Common myeloid progenitor, CD34-positive (primary cell): ENCODE data around the gene SNCAIP.
"Not testable (repeated sequence)": the region's sequence is repeated elsewhere in the genome, so short reads cannot be mapped to it uniquely, and the experiment has no call there.

Experiments
- CTCF ChIA-PET: fragments of 350-600 bp; sonication (Branson Sonifier 250); formaldehyde crosslinking; loops from one replicate; lab custom pipeline; 2021; ENCODE audit warnings: antibody characterized with exemption; lab: Charles Lee
- POLR2A ChIA-PET: fragments of 350-600 bp; sonication (Branson Sonifier 250); formaldehyde crosslinking; loops from one replicate; lab custom pipeline; 2021; ENCODE audit warnings: antibody characterized with exemption; lab: Charles Lee
- DNase-seq, 3 donors: peaks; one replicate each; pipeline versions ENCODE4 v3.0.0 to v3.0.0-alpha.2; 2013
- H3K27ac ChIP-seq, 2 experiments: 1 replicate in 1 of 2; 2 replicates in 1 of 2; pipeline ENCODE4 v1.7.0; 2013; ENCODE audit warnings: inconsistent platforms in 2 of 2, low read length in 2 of 2, mild to moderate bottlenecking in 2 of 2, low read depth in 1 of 2, moderate library complexity in 1 of 2; ENCODE audit not compliant: severe bottlenecking in 2 of 2, insufficient read depth in 1 of 2, poor library complexity in 1 of 2
- H3K27me3 ChIP-seq, 5 experiments: replicated peaks in 2 of 5; 1 replicate in 3 of 5; 2 replicates in 2 of 5; pipeline versions ENCODE4 v1.6.1 to v1.7.0; 2013; ENCODE audit warnings: low read length in 4 of 5, mild to moderate bottlenecking in 2 of 5, moderate library complexity in 2 of 5, inconsistent platforms in 1 of 5; ENCODE audit not compliant: insufficient read depth in 5 of 5, control insufficient read depth in 4 of 5
- H3K36me3 ChIP-seq, 4 experiments: 1 replicate in 2 of 4; 2 replicates in 2 of 4; pipeline versions ENCODE4 v1.6.1 to v1.7.0; 2013; ENCODE audit warnings: low read length in 3 of 4, control low read depth in 1 of 4, mild to moderate bottlenecking in 1 of 4; ENCODE audit not compliant: control insufficient read depth in 4 of 4, insufficient read depth in 4 of 4
- H3K4me1 ChIP-seq, 4 experiments: 1 replicate in 3 of 4; 2 replicates in 1 of 4; pipeline versions ENCODE4 v1.6.1 to v1.7.1; 2013; ENCODE audit warnings: low read length in 3 of 4, mild to moderate bottlenecking in 3 of 4, control low read depth in 1 of 4, inconsistent platforms in 1 of 4, moderate library complexity in 1 of 4; ENCODE audit not compliant: control insufficient read depth in 4 of 4, insufficient read depth in 4 of 4; ENCODE audit errors: control extremely low read depth in 1 of 4
- H3K4me3 ChIP-seq, 7 experiments: 1 replicate in 4 of 7; 2 replicates in 3 of 7; pipeline versions ENCODE4 v1.5.1 to v1.7.0; 2013; ENCODE audit warnings: mild to moderate bottlenecking in 7 of 7, low read length in 6 of 7, moderate library complexity in 6 of 7, inconsistent platforms in 2 of 7, low read depth in 2 of 7, control low read depth in 1 of 7; ENCODE audit not compliant: insufficient read depth in 4 of 7, control insufficient read depth in 1 of 7; ENCODE audit errors: extremely low read depth in 1 of 7
- H3K9me3 ChIP-seq, 5 experiments: 1 replicate in 4 of 5; 2 replicates in 1 of 5; pipeline versions ENCODE4 v1.6.1 to v1.7.1; 2013; ENCODE audit warnings: low read length in 4 of 5, mild to moderate bottlenecking in 2 of 5, inconsistent platforms in 1 of 5, low read depth in 1 of 5, moderate library complexity in 1 of 5; ENCODE audit not compliant: control insufficient read depth in 4 of 5, insufficient read depth in 2 of 5; ENCODE audit errors: control extremely low read depth in 1 of 5
- WGBS: methylation state at CpG from one replicate; pipeline ENCODE4 v1.1.5; 2013; ENCODE audit not compliant: insufficient coverage; 5-methylcytosine and 5-hydroxymethylcytosine counted together

The SNCAIP gene

GRCh38 chr5:122369253-122369815, 57.3 kb downstream of the SNCAIP start:
- DNase-seq: no peak
- H3K27ac ChIP-seq: no peak overlapping the region
- ChIA-PET CTCF (no interaction called here), POLR2A (no interaction called here)
- no peak overlapping the region for H3K4me3 ChIP-seq
- peaks cover 0 to 4% (median 0%) of the 10 kb centered on the region in 4 experiments for H3K4me1 ChIP-seq
- no peaks in the 10 kb centered on the region for H3K9me3 ChIP-seq
- no peaks in the 10 kb centered on the region for H3K36me3 ChIP-seq
- WGBS: 97% methylated on average over 3 of the region's 4 CpGs
- peaks cover 0 to 2% (median 0%) of the 10 kb centered on the region in 5 experiments for H3K27me3 ChIP-seq

GRCh38 chr5:122371511-122372151, 59.6 kb downstream of the SNCAIP start:
- DNase-seq: no peak
- POLR2A ChIA-PET: no interaction called here
- Histone ChIP-seq H3K36me3 (no peaks in the 10 kb centered on the region), H3K4me1 (peaks cover 0 to 4% (median 0%) of the 10 kb centered on the region in 4 experiments), H3K27me3 (peaks cover 0 to 2% (median 0%) of the 10 kb centered on the region in 5 experiments), H3K4me3 (no peak overlapping the region), H3K9me3 (no peaks in the 10 kb centered on the region), H3K27ac (no peak overlapping the region)
- 88% methylated on average over 1 of the region's 2 CpGs for WGBS
- CTCF ChIA-PET: no interaction called here

DNA sequence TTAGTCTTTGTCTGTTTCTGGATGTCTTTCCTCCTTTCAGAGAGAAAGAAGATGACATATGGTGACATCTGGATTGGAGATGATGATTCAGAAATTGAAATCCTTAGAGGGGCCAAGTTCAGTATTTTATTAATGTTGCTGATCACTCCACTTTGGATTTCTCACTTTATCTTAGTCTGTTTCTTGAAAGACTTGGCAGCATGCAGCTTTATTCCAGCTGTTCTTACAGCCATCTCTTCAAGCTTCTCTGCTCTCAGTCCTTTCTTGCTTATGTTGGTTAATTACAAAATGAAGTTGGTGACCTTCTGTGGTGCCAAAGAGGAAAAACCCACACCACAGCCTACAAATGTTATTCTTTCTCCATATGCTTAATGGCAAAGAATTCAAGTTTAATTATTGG, 62.1 kb downstream of the SNCAIP start:
- ChIA-PET POLR2A (no interaction called here), CTCF (interaction anchor here (1.3 kb wide), 1 partner anchor 42 kb away, joined by 3 read pairs; no protein-coding TSS in a partner anchor)
- DNase-seq: no peak
- Histone ChIP-seq H3K4me1 (peaks cover 0 to 4% (median 0%) of the 10 kb centered on the region in 4 experiments), H3K27me3 (peaks cover 0 to 2% (median 0%) of the 10 kb centered on the region in 5 experiments), H3K9me3 (no peaks in the 10 kb centered on the region), H3K27ac (no peak overlapping the region), H3K4me3 (no peak overlapping the region), H3K36me3 (no peaks in the 10 kb centered on the region)

DNA sequence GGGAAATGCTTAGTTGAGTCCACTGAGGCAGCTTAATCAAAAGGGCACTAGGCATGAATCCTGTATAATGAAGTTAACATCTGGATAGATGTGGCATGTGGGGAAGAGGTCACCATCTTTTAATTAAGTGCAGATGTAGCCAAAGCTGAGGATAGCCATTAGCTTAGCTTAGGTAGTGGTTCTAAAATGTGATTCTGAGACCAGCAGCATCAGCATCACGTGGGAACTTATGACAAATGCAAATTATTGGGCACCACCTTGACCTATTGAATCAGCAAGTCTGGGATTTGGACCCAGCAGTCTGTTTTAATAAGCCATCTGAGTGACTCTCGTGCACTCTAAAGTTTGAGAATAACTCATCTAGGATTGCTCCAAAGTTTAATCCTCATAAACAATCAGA, 63.8 kb downstream of the SNCAIP start:
- H3K9me3 ChIP-seq: no peaks in the 10 kb centered on the region
- no peaks in the 10 kb centered on the region for H3K36me3 ChIP-seq
- H3K27me3 ChIP-seq: peaks cover 0 to 2% (median 0%) of the 10 kb centered on the region in 5 experiments
- ChIA-PET POLR2A (no interaction called here), CTCF (no interaction called here)
- 87% methylated on average over 2 of the region's 2 CpGs for WGBS
- no peak for DNase-seq
- no peak overlapping the region for H3K27ac ChIP-seq
- no peaks in the 10 kb centered on the region for H3K4me1 ChIP-seq
- no peak overlapping the region for H3K4me3 ChIP-seq

DNA sequence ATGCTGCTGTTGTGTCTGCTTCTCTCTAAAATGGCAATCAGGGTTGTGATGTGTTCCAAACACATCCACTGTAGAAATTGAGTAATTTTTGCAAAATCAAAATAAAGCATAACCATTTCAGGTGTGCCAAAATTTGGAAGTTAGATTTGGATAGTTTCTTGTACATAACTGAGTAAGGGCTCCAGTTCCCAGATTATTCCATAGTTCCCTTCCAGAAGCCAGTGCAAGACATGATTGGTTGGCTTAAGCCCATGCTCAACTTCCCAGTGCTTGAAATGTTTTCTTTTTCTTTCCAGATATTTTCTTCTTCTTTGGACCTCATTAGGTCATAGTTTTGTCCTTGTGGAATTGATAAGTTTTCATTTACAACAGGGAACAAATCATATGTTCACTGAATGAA, 64.2 kb downstream of the SNCAIP start:
- Histone ChIP-seq H3K36me3 (no peaks in the 10 kb centered on the region), H3K9me3 (no peaks in the 10 kb centered on the region), H3K27ac (no peak overlapping the region), H3K4me1 (no peaks in the 10 kb centered on the region), H3K4me3 (no peak overlapping the region), H3K27me3 (peaks cover 0 to 2% (median 0%) of the 10 kb centered on the region in 5 experiments)
- ChIA-PET POLR2A (no interaction called here), CTCF (no interaction called here)
- DNase-seq: no peak

DNA sequence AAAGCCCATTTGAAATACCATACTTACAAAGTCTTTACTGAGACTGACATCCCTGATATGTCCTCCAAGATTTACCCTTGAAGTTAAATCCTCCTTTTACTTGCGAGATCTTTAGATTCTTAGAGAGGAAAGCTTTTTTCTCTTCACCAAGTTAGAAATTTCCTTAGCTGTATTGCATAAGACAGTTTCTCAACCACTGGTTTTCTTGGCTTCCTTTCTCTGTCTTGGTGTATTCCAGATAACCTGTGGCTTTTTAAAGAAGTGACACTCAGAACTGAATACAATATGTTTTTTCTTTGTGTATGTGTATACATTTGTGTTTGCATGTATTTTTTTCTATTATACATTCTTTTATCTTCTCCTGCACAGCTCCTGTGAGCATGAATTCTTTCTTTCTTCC, 65.0 kb downstream of the SNCAIP start:
- Histone ChIP-seq H3K4me3 (no peak overlapping the region), H3K27ac (no peak overlapping the region), H3K36me3 (no peaks in the 10 kb centered on the region), H3K9me3 (no peaks in the 10 kb centered on the region), H3K27me3 (peaks cover 0 to 2% (median 0%) of the 10 kb centered on the region in 5 experiments), H3K4me1 (no peaks in the 10 kb centered on the region)
- DNase-seq: no peak
- POLR2A ChIA-PET: no interaction called here
- CTCF ChIA-PET: no interaction called here
- WGBS: 38% methylated on average over 1 of the region's 1 CpG

- CTCF ChIA-PET, H3K27ac ChIP-seq, H3K36me3 ChIP-seq, DNase-seq, H3K9me3 ChIP-seq, H3K4me1 ChIP-seq, H3K4me3 ChIP-seq, POLR2A ChIA-PET, H3K27me3 ChIP-seq: not testable (repeated sequence)
- 87% methylated on average over 3 of the region's 16 CpGs for WGBS
These were observed 70.9 kb downstream of the SNCAIP start for GRCh38 chr5:122382938-122383337.
